DMS153 treated with DMSO at 0.1 percent for 48 hours (cell line): ENCODE results near the gene CTBP2.
A peak's percentile ranks its signal among the peaks of the same experiment; 100 is the strongest.

Experiments used
- DNase-seq: peaks from one replicate; lab custom pipeline; 2025; ENCODE audit not compliant: unreplicated experiment; lab: John Stamatoyannopoulos, UW

Gene CTBP2

DNA sequence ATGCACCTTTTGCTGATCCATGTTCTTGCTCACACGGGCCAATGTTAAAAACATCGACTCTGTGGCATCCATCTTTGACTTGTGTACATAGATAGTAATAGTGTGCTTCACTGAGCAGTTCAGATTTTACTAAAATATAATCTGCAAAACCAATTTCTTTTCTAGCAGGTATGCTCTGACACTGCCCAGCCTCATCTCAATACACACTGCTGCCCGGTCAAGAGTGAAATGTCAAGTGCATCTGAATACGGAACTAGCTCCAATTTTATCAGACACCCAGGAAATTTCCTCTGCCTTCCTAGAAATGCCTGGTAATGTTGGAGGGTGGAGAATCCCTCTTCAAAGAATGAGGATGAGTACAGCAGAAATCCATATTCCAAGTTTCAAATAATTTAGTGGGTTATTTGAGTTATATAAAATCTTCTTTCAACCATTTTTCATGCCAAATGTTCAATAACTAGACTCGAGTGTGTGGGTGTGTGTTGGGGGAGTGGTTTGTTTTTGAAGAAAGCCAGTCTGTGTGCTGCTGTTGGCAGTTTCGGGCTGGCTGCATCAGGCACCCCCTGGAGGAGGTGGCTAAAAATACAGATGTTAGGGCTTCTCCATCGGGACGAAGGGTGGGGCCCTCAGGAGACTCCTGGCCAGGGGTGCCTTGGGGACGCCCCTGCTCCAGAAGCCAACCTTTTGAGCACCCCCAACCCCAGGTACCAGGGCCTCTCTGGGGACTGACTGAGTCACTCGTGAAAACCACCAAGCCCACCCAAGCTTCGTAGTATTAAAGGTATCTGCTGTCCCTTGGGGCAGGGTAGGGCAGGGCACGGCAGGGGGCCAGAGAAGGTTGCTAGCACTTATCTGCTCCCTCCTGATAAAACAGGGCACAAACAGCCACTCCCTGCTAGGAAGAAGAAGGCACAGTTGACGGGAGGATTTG lies 15.4 kb downstream of the CTBP2 start:
- DNase-seq, result no peak

DNA sequence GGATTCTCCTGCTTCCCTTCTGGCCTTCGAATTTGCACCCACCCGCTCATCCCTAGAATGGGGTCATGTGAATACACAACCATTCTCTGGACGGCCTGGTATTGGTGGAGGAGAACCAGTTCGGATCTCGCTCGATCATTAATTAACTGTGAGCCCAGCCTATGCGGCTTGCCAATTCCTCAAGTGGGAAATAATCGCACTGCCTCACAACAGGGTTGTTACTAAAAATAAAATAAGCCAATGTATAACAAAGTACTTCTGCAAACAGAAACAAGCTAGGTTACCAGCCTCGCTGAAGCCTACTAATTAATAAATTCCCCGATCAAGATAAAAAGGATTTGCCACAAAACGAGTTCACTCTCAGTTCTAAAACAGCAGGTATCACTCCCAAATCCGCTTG lies 16.2 kb downstream of the CTBP2 start:
- DNase-seq, result peak; percentile 33

DNA sequence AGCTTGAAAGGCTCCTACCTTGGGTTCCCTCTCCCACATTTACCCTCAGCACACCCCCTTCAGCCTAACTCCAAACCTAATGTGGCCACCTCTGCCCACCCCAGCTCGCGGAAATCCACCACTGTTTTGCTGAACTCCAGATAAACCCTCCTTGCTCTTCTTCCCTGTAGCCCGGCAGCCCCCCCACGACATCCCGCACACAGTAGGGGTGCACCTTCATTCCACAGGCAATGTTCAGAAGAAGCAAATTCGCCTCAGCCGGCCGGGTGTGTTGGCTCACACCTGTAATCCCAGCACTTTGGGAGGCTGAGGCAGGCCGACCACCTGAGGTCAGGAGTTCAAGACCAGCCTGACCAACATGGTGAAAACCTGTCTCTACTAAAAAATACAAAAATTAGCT lies 17.4 kb downstream of the CTBP2 start:
- no peak for DNase-seq

DNA sequence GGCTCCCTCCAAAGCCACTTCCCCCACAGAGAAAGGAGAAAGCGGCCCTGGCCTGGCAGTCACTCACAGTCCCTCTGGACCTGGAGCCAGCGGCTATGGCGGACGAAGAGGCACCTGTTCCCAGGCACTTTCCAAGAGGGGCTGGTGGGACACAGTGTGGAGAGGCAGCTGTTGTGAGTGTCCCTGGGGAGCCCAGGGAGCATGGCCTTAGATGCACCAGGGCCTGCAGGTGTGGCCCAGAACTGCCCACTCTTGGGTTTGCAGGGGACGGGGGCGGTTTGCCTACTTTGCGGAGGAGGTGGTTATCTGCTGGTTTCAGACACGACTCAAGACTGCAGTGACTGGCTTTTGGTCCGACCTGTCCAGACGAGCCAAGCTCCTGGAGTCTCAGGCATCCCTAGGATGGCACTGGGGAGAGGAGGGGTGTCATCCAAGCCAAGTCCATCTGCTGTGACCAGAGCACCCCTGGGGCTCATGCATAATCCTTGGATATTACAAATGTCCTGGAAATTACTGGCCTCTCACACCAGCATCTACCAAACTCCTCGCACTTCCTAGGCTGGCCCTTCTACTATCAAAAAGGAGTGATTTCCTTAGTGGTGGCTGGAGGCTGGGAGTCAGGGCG lies 18.4 kb downstream of the CTBP2 start:
- DNase-seq, result no peak

DNA sequence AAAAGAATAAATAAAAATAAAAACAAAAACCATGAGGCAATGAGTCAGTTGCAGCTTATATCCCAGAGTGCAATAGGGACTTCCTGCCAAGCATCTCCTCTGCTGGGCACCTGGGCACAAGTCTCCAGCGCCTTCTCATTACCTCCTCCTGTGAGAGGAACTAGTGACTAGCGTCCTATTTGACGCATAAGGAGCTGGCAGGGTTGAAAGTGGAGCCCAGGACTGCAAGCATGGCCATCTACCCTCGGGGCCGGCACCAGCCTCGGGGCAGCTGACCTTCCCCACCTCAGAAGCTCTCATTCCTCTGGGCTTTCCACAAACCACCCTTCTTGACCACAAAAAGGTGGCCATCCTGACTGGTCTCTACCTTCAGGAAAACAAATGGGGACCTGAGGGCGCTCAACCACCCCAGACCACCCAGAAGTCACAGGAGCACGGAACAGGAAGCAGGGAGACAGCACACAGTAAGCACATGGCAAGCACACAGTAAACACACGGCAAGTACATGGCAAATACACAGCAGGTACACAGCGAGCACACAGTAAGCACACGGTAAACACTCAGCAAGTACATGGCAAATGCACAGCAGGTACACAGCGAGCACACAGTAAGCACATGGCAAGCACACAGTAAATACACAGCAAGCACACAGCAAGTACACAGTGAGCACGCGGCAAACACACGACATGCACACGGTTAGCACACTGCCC lies 19.1 kb downstream of the CTBP2 start:
- DNase-seq, result no peak

DNA sequence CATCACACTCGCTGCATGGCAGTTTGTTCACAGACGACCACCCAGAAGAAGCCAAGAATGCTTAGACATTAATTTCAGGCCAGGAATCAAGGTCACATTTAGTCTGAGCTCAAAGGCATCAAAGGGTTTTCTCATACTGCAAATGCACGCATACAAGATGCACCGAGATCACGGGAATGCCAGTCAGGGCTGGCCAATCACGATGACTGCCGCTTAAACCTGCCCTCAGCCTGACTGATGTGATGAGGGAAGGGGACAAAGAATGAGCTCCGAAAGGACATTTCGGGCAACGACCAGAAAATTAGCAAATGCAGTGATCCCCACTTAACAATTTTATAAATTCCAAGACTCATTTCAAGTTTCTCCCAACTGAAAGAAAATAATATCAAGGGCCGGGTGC lies 20.2 kb downstream of the CTBP2 start:
- no peak for DNase-seq

DNA sequence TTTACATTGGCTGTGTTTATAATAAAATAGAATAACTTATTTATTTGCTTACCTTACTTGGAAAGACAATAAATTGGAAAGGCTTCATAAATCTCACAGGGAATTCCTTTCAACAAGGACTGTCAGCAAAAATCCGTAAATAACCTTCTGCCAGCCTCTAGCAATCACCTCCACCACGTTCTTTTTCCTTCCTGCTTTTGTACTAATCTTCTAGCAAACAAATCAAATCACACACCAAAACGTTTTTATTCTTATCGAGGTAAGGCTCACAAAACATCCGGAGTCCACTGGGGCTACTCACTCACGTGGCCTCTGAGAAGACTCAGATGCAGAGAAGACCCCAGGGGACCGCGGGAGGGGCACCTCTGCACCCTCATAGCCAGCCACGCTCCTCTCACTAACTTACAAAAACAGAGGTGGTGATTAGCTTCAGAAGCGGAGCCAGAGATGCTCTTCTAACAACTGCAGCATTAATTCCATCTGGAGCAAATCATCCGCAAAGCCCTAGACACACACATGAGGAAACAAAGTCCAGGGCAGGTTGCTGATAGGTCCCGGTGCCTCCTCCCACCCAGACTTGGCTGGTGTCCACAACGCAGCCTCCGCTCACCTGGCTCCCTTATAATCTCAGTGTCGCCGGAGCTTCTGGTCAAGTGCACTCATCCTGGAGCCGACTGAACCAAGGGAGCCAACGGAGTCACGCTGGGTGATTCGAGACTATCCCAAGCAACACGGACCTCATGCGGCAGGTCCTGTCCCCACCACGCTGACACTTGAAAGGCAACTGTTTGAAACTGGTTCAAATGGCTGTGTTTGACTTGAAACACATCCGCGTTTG lies 22.5 kb downstream of the CTBP2 start:
- DNase-seq, result peak; percentile 92

DNA sequence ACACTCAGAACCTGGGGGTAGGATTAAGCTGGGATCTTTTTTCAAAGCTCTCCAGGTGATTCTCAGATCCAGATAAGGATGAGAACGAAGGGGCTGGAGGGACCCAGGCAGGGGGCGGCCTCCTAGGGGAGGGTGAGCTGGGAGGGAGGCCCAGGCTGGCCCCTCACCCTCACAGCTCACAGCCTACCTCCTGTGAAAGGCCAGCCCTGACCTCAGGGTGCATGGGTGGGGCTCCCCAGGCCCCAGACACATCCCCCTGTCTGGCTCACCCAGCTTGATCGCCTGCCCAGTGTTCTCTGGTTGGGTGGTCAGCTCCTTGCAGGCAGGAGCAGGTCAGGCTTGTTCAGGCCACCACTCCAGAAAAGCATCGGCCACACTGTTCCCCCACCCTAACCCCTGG lies 24.3 kb downstream of the CTBP2 start:
- DNase-seq, result no peak

DNA sequence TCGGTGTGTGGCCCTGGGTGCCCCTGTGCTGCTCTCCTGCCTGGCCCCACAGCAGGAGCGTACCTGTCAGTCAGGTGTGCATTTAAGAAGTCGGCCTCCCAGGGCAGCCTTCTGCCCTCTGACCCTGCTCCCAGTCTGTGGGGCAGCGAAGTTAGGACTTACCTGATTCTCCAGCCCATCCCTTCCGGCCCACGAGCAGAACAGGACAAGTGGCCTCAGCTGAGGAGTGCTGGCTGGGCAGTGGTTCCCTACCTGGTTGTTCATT lies 24.7 kb downstream of the CTBP2 start:
- no peak for DNase-seq

DNA sequence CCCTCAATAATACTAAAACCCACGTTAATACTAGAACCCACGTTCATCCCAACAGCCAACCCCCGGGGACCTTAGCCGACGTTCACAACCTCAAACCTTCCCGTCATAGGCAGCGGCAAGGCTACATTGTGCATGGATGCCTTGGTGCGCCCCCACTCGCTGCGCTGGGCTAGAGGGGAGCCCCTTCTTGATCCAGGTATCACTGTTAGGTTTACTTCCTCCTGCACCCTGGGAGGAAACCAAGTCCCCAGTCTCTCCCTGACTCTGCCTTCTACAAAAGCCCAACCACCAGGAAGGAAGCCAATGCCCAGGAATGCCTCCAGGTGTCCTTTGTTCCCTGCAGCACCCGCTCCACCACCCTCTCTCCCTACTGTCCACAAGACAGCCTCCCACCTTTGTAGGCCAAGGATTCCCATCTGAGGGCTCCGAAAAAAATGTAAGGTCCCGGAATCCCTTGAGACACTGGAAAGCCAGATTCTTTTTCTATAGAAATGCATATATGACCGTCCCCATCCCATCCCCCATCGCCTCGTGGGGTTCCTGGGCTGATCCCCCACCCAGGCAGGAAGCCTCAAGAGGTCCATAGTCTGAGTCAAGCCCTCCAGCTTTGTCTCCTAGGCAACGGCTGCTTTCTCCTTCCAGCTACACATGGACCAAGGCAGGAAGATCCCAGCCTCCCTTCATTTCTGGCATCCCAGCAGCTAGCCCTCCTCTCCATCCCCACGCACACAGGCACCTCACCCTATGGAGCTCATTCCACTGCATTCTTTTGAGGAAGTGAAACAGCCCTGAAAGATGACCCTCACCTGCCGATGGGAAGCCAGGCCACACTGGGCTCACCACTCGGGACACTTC lies 25.2 kb downstream of the CTBP2 start:
- no peak for DNase-seq

DNA sequence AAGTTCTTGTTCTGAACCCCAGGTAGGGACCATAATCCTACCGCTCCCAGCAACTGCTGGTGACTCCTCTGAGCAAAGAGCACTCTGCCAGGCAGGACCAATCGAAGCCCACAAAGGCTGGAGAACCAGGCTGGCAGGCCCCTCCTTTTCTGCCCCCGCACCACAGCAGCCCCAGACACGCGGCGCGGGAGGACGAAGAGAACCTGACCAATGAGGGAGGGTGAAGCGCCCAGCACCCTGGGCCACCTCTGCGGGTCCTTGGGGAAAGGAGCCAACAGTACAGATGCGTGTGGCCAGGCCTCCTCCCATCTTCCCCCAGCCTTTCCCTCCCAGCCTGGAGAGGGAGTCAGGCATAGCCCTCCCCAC lies 25.9 kb downstream of the CTBP2 start:
- no peak for DNase-seq

DNA sequence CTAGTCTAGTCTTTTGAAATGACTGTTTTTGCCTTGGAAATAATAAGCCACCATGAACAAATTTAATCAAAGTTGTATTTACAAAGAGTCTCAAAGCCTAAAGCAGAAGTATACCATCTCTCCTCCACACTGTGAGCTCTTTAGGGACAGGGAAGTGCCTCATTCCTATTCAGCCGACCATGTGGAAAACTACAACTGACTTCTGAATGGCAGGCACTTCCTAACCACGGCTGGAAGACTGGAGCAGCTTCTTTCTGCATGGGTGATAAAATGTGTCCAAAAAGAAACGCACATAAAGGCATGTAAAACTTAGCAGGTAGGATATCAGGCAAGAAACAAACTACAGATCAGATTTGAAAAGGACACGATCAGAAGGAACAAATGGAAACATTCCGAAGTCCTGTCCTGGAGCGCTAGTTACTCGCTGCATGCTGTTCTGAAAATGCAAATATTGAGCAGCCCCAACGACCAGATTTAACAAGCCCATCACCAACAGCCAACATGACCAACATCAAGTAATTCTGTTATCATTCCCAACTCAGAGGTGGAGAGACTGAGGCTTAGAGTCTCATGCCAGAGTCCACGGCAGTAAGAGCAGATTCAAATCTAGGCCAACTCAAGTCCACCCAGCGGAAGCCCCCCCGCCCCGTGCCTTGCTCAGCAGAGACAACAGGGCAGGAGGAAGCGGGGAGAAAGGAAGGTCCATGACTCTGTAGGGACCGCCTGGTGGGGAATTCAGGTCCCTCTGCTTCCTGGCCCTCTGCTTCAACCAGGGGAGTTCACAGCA lies 26.5 kb downstream of the CTBP2 start:
- no peak for DNase-seq

DNA sequence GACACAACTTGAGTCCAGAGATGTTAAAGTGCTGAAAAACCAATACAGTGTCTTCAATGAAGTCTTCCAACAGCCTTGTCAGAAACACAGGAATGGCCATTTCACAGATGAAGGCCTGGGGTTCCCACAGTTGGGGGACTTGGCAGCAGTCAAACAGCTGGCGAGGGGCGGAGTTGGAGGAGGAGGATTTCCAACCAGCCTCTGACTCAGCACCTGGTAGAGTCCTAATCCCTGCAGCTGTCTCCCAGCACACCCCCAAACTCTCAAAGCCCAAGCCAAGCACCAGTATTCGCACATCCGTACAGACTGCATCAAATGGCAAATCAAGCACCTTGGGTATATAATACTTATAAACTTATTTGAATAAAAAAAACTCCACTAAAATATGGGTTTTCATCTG lies 28.0 kb downstream of the CTBP2 start:
- DNase-seq, result no peak

DNA sequence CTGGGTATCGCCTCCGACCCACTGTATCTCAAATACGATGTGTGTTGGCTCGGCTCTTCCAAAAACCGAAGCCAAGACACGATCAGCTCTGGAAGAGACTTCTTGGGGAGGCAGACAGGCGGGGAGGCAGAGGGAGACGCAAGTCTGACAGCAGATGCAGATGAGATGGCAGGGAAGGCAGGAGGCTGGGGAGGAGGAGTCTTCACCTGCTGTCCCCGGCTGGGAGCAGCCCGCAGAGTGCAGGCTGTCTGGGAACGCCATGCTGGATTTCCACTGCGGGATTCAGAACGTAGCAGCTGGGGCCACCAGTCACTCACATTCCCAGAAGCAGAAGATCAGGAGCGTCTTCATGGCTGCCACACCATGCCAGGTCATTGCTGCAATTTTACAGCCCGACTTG lies 29.4 kb downstream of the CTBP2 start:
- DNase-seq, result no peak

DNA sequence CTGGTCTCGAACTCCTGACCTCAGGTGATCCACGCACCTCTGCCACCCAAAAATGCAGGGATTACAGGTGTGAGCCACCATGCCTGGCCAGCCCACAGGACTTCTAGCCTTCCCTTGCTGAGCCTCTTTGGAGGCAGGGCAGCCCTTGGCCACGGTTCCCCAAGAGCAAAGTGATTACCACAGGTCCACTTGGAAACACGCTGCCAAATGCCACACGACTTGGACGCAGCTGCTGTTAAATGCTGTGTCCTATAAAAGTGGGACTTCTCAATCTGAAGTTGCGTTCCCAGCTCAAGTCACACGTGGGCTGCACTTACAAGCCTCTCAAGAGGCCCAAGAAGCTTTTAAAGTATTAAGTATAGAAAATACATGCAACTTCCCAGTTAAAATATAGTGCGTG lies 30.1 kb downstream of the CTBP2 start:
- no peak for DNase-seq

DNA sequence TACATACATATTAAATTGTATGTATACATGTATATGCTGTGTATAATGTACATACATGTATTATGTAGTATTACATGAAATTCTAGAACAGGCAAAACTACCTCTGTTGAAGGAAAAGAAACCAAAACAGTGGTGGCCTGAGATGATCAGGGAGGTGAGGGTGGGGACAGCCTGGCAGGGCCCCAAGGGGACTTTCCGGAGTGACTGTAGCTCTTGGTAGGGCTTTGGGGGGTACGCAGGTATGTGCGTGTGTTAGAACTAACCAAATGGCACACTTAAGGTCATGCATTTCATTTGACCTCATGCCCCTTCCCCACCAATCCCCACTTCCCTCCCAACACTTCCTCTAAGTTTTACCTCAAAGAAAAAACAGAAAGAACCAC lies 31.3 kb downstream of the CTBP2 start:
- DNase-seq, result no peak

DNA sequence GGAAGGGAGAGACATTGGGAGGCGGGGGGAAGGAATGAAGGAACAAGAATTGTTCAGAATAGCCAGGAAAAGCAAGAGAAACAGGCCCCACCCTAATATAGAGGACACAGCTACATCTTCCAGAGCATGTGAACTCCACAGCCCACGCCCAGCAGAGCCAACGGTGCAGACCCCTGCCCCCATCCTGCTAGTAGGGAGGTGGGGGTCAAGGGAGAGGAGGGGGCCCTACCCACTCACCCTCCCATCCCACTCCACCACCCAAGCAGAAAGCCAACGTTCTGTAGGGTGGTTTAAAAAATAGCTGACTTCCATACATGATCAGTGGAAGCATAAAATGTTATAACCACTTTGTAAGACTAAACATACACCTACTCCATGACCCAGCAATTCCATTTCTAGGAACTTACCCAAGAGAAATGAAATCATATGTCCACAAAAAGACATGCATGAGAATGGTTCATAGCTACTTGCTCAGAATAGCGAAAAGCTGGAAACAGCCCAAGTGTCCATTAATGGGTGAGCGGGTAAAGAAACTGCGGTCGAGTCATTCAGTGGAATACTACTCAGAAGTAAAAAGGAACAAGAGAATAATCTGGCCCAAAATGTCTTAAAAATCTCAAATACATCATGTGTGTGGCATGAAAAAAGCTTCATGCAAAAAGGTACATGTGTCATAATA lies 31.8 kb downstream of the CTBP2 start:
- no peak for DNase-seq

DNA sequence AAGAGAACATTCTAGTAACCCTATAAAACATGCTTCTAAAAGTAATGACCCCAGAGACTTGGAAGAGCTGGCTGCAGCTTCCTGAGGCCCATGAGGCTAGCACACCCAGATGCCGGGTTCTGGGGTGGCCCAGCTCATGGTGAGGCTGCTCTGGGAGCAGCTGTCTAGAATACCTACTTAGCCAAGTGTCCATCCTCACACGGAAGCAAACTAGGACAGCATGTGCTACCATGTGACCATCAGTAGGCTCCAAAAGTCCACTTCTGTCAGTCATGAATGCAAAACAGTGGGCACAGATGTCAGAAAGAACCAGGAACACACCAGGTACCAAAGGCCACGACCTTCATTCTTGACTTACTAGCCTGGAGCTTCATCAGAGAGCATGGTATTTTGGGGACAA lies 32.4 kb downstream of the CTBP2 start:
- DNase-seq, result no peak

DNA sequence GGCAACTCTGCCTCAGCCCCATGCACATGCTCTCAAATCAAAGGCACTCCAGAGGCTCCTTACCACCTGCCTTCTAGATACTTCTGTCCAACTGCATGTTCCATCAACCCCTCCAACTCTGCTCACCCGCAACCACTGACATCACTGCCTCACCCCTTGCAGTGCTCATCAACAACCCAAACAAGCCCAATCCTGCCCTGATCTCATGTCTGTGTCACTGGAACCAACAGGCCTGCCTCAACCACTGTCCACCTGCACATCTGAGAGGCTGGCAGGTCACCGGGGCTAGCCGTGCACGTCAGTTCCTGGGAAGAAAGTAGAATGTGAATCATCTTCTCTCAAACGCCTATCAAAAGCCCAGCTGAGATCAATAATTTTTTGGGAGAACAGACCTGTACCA lies 33.3 kb downstream of the CTBP2 start:
- no peak for DNase-seq
